ENCODE data around the gene CCDC12. TPM values are rescaled to one million over a fixed set of nuclear protein-coding genes. Genes with fewer than 3 reads are reported as not detected.
"Not testable (repeated sequence)": the region's sequence is repeated elsewhere in the genome, so short reads cannot be mapped to it uniquely, and the experiment has no call there.

Gene CCDC12
- total and polyA plus RNA-seq, 4 donors: 34.2 to 129 (median 70.0) TPM

- no peak overlapping the region for H3K4me3 ChIP-seq
- 48 to 58% methylated on average over 8 of the region's 8 CpGs for WGBS, 2 donors
- H3K9me3 ChIP-seq (ENCODE audit: control insufficient read depth in 4 of 4, insufficient read depth in 3 of 4, low read length in 3 of 4): peaks cover 0 to 5% (median 2%) of the 10 kb centered on the region in 4 donors
- no peak overlapping the region for H3K9ac ChIP-seq (ENCODE audit: insufficient read depth in 1 of 2, low read length in 2 of 2)
- H3K27ac ChIP-seq (ENCODE audit: low read depth in 1 of 2, low read length in 1 of 2): peak overlapping the region; percentile 38 to 45
- TF ChIP-seq CTCF (IDR thresholded peaks at IDR 0.05; ENCODE audit: control extremely low read depth, extremely low read depth): no peak
- no peaks in the 10 kb centered on the region for H3K27me3 ChIP-seq (ENCODE audit: control insufficient read depth in 3 of 3, insufficient read depth in 3 of 3, low read length in 2 of 3)
- DNase-seq (peak in 1 of 3 donors; percentile 50), ATAC-seq (ENCODE audit: insufficient read depth, low FRiP score) (no peak)
- peaks cover 4 to 15% (median 8%) of the 10 kb centered on the region in 4 donors for H3K36me3 ChIP-seq (ENCODE audit: control insufficient read depth in 4 of 4, insufficient read depth in 4 of 4, low read length in 4 of 4)
- H3K4me1 ChIP-seq (ENCODE audit: control insufficient read depth in 5 of 5, insufficient read depth in 5 of 5, low read length in 5 of 5): peaks cover 0 to 19% (median 4%) of the 10 kb centered on the region in 5 donors
Measured at GRCh38 chr3:46913644-46914043, 62.9 kb downstream of the CCDC12 start.

- no peak for DNase-seq
- peaks cover 0 to 4% (median 2%) of the 10 kb centered on the region in 4 donors for H3K9me3 ChIP-seq (ENCODE audit: control insufficient read depth in 4 of 4, insufficient read depth in 3 of 4, low read length in 3 of 4)
Measured at GRCh38 chr3:46912986-46913385, 63.6 kb downstream of the CCDC12 start.

GRCh38 chr3:46910914-46911313, 65.6 kb downstream of the CCDC12 start:
- H3K27ac ChIP-seq (ENCODE audit: low read depth in 1 of 2, low read length in 1 of 2); H3K36me3 ChIP-seq (ENCODE audit: control insufficient read depth in 4 of 4, insufficient read depth in 4 of 4, low read length in 4 of 4); H3K4me3 ChIP-seq; H3K9me3 ChIP-seq (ENCODE audit: control insufficient read depth in 4 of 4, insufficient read depth in 3 of 4, low read length in 3 of 4); DNase-seq; ATAC-seq (ENCODE audit: insufficient read depth, low FRiP score); H3K27me3 ChIP-seq (ENCODE audit: control insufficient read depth in 3 of 3, insufficient read depth in 3 of 3, low read length in 2 of 3); H3K9ac ChIP-seq (ENCODE audit: insufficient read depth in 1 of 2, low read length in 2 of 2): not testable (repeated sequence)
- 93 to 95% methylated on average over 10 of the region's 10 CpGs for WGBS, 2 donors
- peaks cover 0 to 24% (median 9%) of the 10 kb centered on the region in 5 donors for H3K4me1 ChIP-seq (ENCODE audit: control insufficient read depth in 5 of 5, insufficient read depth in 5 of 5, low read length in 5 of 5)

More at GRCh38 chr3:46912986-46913385, 63.6 kb downstream of the CCDC12 start:
- no peak overlapping the region for H3K9ac ChIP-seq (ENCODE audit: insufficient read depth in 1 of 2, low read length in 2 of 2)
- TF ChIP-seq CTCF (IDR thresholded peaks at IDR 0.05; ENCODE audit: control extremely low read depth, extremely low read depth): no peak
- no peak for ATAC-seq (ENCODE audit: insufficient read depth, low FRiP score)
- H3K4me3 ChIP-seq: no peak overlapping the region
- no peaks in the 10 kb centered on the region for H3K27me3 ChIP-seq (ENCODE audit: control insufficient read depth in 3 of 3, insufficient read depth in 3 of 3, low read length in 2 of 3)
- no peak overlapping the region for H3K27ac ChIP-seq (ENCODE audit: low read depth in 1 of 2, low read length in 1 of 2)
- peaks cover 4 to 8% (median 6%) of the 10 kb centered on the region in 4 donors for H3K36me3 ChIP-seq (ENCODE audit: control insufficient read depth in 4 of 4, insufficient read depth in 4 of 4, low read length in 4 of 4)
- H3K4me1 ChIP-seq (ENCODE audit: control insufficient read depth in 5 of 5, insufficient read depth in 5 of 5, low read length in 5 of 5): peaks cover 0 to 24% (median 7%) of the 10 kb centered on the region in 5 donors
- WGBS, 2 donors: 96 to 99% methylated on average over 3 of the region's 3 CpGs

GRCh38 chr3:46910166-46910760, 66.3 kb downstream of the CCDC12 start:
- no peak for DNase-seq
- Histone ChIP-seq H3K9me3 (ENCODE audit: control insufficient read depth in 4 of 4, insufficient read depth in 3 of 4, low read length in 3 of 4) (no peaks in the 10 kb centered on the region), H3K36me3 (ENCODE audit: control insufficient read depth in 4 of 4, insufficient read depth in 4 of 4, low read length in 4 of 4) (no peaks in the 10 kb centered on the region), H3K27me3 (ENCODE audit: control insufficient read depth in 3 of 3, insufficient read depth in 3 of 3, low read length in 2 of 3) (peaks cover 0 to 2% (median 0%) of the 10 kb centered on the region in 3 donors), H3K4me1 (ENCODE audit: control insufficient read depth in 5 of 5, insufficient read depth in 5 of 5, low read length in 5 of 5) (peaks cover 0 to 24% (median 9%) of the 10 kb centered on the region in 5 donors), H3K27ac (ENCODE audit: low read depth in 1 of 2, low read length in 1 of 2) (no peak overlapping the region), H3K4me3 (no peak overlapping the region), H3K9ac (ENCODE audit: insufficient read depth in 1 of 2, low read length in 2 of 2) (no peak overlapping the region)
- no peak for TF ChIP-seq CTCF (IDR thresholded peaks at IDR 0.05; ENCODE audit: control extremely low read depth, extremely low read depth)
- ATAC-seq (ENCODE audit: insufficient read depth, low FRiP score): no peak
- 78 to 79% methylated on average over 6 of the region's 6 CpGs for WGBS, 2 donors
